Uterus (tissue), 4 donors: ENCODE results near the gene S1PR4. TPM values are rescaled to one million over a fixed set of nuclear protein-coding genes. Genes with fewer than 3 reads are reported as not detected.

Experiments
- total RNA-seq, 4 donors: library from RNA; depleted of rRNA in 3 of 4; stranded (reverse); fragments of >200 nt in 3 of 4; gene quantifications; one replicate each; pipeline versions ENCODE4 v1.1.0 to v1.2.4, GENCODE V29; 2014 to 2023
- donor health status: DM: yes; HTN: yes; CAD: no.

S1PR4 gene
- total RNA-seq, 4 donors from 2014 or later = 1.3 to 2.0 TPM; not detected in 2

Other genes starting within 250 kb of the S1PR4 start
- 10 to 100 TPM in 2 of 4 donors, 1 to 10 TPM in 2; 2.4 to 17.9 (median 9.1) TPM for gene ZNF77, start 233.8 kb upstream of the S1PR4 start, total RNA-seq
- gene TLE6, start 201.2 kb upstream of the S1PR4 start, total RNA-seq = 1 to 10 TPM in 2 of 4 donors, under 1 TPM in 1, not detected in 1; 0.46 to 3.5 (median 1.1) TPM
- 100 to 1,000 TPM in 1 of 4 donors, 10 to 100 TPM in 3; 24.9 to 102 (median 62.3) TPM for gene TLE2, start 149.5 kb upstream of the S1PR4 start, total RNA-seq
- gene TLE5, start 116.3 kb upstream of the S1PR4 start, total RNA-seq = 100 to 1,000 TPM in 3 of 4 donors, 10 to 100 TPM in 1; 86.1 to 644 (median 429) TPM
- 10 to 100 TPM in 3 of 4 donors, 1 to 10 TPM in 1; 8.5 to 71.8 (median 27.7) TPM for gene GNA11, start 84.4 kb upstream of the S1PR4 start, total RNA-seq
- gene GNA15, start 42.7 kb upstream of the S1PR4 start, total RNA-seq = 1 to 10 TPM; 1.2 to 7.2 (median 2.9) TPM
- 10 to 100 TPM; 19.2 to 37.3 (median 28.2) TPM for gene NCLN, start 7.2 kb downstream of the S1PR4 start, total RNA-seq
- gene CELF5, start 45.9 kb downstream of the S1PR4 start, total RNA-seq = under 1 TPM in 2 of 4 donors, not detected in 2; 0.28 to 0.73 TPM
- 100 to 1,000 TPM in 2 of 4 donors, 10 to 100 TPM in 2; 18.5 to 361 (median 82.9) TPM for gene NFIC, start 187.8 kb downstream of the S1PR4 start, total RNA-seq